Measurements from ENCODE around the gene AKR1D1.
"Not testable (repeated sequence)": the region's sequence is repeated elsewhere in the genome, so short reads cannot be mapped to it uniquely, and the experiment has no call there.

AKR1D1 gene

GRCh38 chr7:138138244-138138643, 62.0 kb downstream of the AKR1D1 start:
- TF ChIP-seq CTCF (IDR thresholded peaks at IDR 0.05; ENCODE audit: low read depth, low read length) = no peak
- DNase-seq (ENCODE audit: extremely low read depth, low read depth) = no peak

DNA sequence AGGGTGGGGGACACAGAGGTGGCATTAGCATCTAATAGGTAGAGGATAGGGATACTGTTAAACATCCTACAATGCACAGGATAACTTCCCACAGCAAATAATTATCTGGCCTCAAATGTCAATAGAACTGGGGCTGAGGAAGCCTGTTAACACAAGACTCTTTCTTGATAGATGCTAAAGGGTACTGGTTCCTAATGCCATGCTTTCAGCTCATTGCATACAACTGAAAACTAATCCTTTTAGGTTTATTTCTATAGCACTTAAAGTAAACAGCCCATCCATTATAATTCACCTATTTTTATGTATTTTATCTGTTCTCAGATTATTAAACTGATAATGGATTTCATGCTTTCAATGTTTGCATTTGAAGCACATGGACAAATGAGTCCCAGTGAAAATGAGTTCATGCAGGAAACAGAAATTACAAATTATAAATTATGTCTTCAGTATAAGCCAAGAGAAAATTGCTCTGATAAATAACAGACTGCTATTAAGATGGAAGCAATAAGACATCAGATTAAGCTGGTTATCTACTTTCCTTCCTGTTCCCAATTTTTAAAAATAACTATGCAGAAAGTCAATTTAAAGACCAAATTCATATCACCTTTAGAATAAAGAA, 66.4 kb downstream of the AKR1D1 start:
- no peak for TF ChIP-seq CTCF (IDR thresholded peaks at IDR 0.05; ENCODE audit: low read depth, low read length)
- DNase-seq (ENCODE audit: extremely low read depth, low read depth) = no peak

DNA sequence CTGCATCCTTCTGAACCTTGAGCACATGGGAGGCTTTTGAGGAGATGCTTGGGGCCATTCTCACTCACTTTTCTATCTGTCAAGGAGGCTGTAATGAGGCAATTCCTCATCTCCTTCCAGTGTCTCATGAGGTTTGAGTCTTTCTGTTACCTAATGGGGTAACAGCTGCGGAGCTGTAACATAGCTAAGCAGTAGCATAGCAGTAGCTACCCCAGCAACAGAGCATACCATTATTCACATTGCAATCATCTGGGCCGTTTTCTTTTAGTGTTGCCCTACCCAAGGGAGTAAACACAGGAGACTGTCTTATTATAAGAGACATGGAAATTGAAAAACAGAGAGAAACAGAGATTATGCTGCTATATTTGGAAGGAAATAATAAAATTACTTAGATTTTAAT, 68.7 kb downstream of the AKR1D1 start:
- no peak for DNase-seq (ENCODE audit: extremely low read depth, low read depth)
- no peak for TF ChIP-seq CTCF (IDR thresholded peaks at IDR 0.05; ENCODE audit: low read depth, low read length)

- not testable (repeated sequence) for DNase-seq (ENCODE audit: extremely low read depth, low read depth)
These were observed 70.0 kb downstream of the AKR1D1 start for GRCh38 chr7:138146221-138146620.

- DNase-seq (ENCODE audit: extremely low read depth, low read depth) = not testable (repeated sequence)
These were observed 70.8 kb downstream of the AKR1D1 start for GRCh38 chr7:138146757-138147734.

DNA sequence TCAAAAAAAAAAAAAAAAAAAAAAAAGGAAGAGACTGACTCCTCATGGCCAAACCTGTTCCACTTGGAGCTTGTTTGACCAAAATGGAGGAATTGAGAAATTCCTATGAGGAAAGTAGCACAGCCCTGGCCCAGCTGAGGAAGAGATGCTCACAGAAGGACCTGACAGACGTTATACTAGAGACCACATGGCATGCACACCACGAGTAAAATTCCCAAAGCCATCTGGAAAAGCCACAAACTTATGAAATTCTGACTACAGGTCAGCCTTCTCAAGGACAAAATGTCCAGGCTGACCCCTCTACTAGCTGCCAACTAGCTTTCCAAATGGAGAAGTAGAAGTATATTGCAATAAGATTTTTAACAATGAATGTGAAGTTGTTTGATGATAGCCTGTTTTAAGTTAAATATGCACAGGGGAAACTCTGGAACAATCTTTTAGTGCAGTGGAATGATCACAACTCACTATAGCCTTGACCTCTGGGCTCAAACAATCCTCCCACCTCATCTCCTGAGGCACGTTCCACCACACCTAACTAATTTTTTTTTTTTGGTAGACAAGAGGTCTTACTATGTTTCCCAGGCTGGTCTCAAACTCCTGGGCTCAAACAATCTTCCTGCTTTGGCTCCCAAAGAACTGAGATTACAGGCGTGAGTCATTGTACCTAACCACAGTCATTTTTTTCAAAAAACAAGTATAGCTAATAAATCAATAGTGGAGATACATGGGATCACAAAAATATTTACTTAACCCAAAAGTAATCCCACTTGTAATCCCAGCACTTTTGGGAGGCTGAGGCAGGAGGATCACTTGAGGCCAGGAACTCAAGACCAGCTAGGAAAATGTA, 75.7 kb downstream of the AKR1D1 start:
- no peak for DNase-seq (ENCODE audit: extremely low read depth, low read depth)
- no peak for TF ChIP-seq CTCF (IDR thresholded peaks at IDR 0.05; ENCODE audit: low read depth, low read length)

DNA sequence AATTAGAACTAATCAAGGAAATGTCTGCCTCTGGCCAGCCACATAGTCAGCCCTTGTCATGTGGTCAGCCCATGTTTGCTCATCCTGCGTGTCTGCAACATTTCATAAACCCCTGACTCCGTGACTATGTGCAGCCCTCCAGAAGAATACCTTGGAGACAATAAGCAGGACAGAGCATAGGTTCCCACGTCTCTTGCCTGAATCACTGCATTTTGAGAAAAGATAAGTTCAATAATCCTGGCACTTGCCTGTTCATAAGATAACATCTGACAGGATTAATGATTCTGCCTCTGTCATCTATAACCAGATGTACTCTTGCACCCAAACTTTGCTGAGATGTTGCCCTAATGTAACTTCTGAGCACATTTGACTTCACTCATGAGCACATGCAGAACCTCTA, 78.4 kb downstream of the AKR1D1 start:
- DNase-seq (ENCODE audit: extremely low read depth, low read depth) = no peak
- no peak for TF ChIP-seq CTCF (IDR thresholded peaks at IDR 0.05; ENCODE audit: low read depth, low read length)

- no peak for TF ChIP-seq CTCF (IDR thresholded peaks at IDR 0.05; ENCODE audit: low read depth, low read length)
- DNase-seq (ENCODE audit: extremely low read depth, low read depth) = no peak
These were observed 81.4 kb downstream of the AKR1D1 start for GRCh38 chr7:138157702-138158101.

Measured in AG09319 (cell line).